ENCODE measurements around the gene AUTS2.

The AUTS2 gene

GRCh38 chr7:70374772-70375533, 776.7 kb downstream of the AUTS2 start:
- Histone ChIP-seq H3K27ac (ENCODE audit: low read depth, low read length) (no peak overlapping the region), H3K9me3 (ENCODE audit: control insufficient read depth, insufficient read depth, low read depth, low read length) (no peaks in the 10 kb centered on the region), H3K4me3 (ENCODE audit: low read depth, low read length) (no peak overlapping the region), H3K4me1 (ENCODE audit: control insufficient read depth, insufficient read depth, low read length) (peaks cover 4% of the 10 kb centered on the region; the same call in 1 of the 2 replicates), H3K9ac (ENCODE audit: low read length) (no peak overlapping the region), H3K27me3 (ENCODE audit: control insufficient read depth, insufficient read depth, low read length) (no peaks in the 10 kb centered on the region), H3K36me3 (ENCODE audit: control insufficient read depth, insufficient read depth, low read length) (no peaks in the 10 kb centered on the region)

GRCh38 chr7:70376561-70377031, 778.3 kb downstream of the AUTS2 start:
- no peak overlapping the region for H3K4me3 ChIP-seq (ENCODE audit: low read depth, low read length)
- no peak overlapping the region for H3K9ac ChIP-seq (ENCODE audit: low read length)
- H3K36me3 ChIP-seq (ENCODE audit: control insufficient read depth, insufficient read depth, low read length), result no peaks in the 10 kb centered on the region
- no peaks in the 10 kb centered on the region for H3K9me3 ChIP-seq (ENCODE audit: control insufficient read depth, insufficient read depth, low read depth, low read length)
- H3K4me1 ChIP-seq (ENCODE audit: control insufficient read depth, insufficient read depth, low read length), result peaks cover 4% of the 10 kb centered on the region; the same call in 1 of the 2 replicates
- H3K27ac ChIP-seq (ENCODE audit: low read depth, low read length), result no peak overlapping the region
- no peaks in the 10 kb centered on the region for H3K27me3 ChIP-seq (ENCODE audit: control insufficient read depth, insufficient read depth, low read length)

DNA sequence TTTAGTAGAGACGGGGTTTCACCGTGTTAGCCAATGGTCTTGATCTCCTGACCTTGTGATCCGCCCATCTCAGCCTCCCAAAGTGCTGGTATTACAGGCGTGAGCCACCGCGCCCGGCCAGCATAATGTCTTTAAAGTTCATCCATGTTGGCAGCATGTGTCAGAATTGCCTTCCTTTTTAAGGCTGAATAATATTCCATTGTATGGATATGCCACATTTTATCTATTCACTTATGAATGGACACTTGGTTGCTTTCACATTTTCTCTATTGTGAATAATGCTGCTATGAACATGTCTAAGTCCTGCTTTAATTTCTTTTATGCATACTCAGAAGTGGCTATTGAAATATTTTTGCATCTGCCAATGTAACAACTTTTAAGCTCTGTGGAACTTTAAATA, 779.7 kb downstream of the AUTS2 start:
- Histone ChIP-seq H3K4me1 (ENCODE audit: control insufficient read depth, insufficient read depth, low read length) (no peaks in the 10 kb centered on the region), H3K9me3 (ENCODE audit: control insufficient read depth, insufficient read depth, low read depth, low read length) (no peaks in the 10 kb centered on the region), H3K36me3 (ENCODE audit: control insufficient read depth, insufficient read depth, low read length) (no peaks in the 10 kb centered on the region), H3K9ac (ENCODE audit: low read length) (no peak overlapping the region), H3K27me3 (ENCODE audit: control insufficient read depth, insufficient read depth, low read length) (no peaks in the 10 kb centered on the region), H3K4me3 (ENCODE audit: low read depth, low read length) (no peak overlapping the region), H3K27ac (ENCODE audit: low read depth, low read length) (no peak overlapping the region)

DNA sequence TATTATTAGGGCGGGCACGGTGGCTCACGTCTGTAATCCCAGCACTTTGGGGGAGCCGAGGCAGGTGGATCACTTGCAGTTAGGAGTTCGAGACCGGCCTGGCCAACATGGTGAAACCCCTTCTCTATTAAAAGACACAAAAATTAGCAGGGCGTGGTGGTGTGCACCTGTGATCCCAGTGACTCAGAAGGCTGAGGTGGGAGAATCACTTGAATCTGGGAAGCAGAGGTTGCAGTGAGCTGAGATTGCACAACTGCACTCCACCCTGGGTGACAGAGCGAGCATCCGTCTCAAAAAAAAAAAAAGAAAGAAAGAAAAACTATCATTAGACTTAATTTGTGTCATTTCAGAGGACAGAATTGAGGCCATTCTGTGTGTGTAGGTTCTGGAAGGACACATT, 780.9 kb downstream of the AUTS2 start:
- Histone ChIP-seq H3K4me1 (ENCODE audit: control insufficient read depth, insufficient read depth, low read length) (no peaks in the 10 kb centered on the region), H3K4me3 (ENCODE audit: low read depth, low read length) (no peak overlapping the region), H3K9me3 (ENCODE audit: control insufficient read depth, insufficient read depth, low read depth, low read length) (no peaks in the 10 kb centered on the region), H3K27me3 (ENCODE audit: control insufficient read depth, insufficient read depth, low read length) (no peaks in the 10 kb centered on the region), H3K27ac (ENCODE audit: low read depth, low read length) (no peak overlapping the region), H3K36me3 (ENCODE audit: control insufficient read depth, insufficient read depth, low read length) (no peaks in the 10 kb centered on the region), H3K9ac (ENCODE audit: low read length) (no peak overlapping the region)

- H3K27ac ChIP-seq (ENCODE audit: low read depth, low read length), result no peak overlapping the region
- no peaks in the 10 kb centered on the region for H3K27me3 ChIP-seq (ENCODE audit: control insufficient read depth, insufficient read depth, low read length)
- no peaks in the 10 kb centered on the region for H3K9me3 ChIP-seq (ENCODE audit: control insufficient read depth, insufficient read depth, low read depth, low read length)
- H3K9ac ChIP-seq (ENCODE audit: low read length), result no peak overlapping the region
- no peak overlapping the region for H3K4me3 ChIP-seq (ENCODE audit: low read depth, low read length)
- H3K36me3 ChIP-seq (ENCODE audit: control insufficient read depth, insufficient read depth, low read length), result no peaks in the 10 kb centered on the region
- H3K4me1 ChIP-seq (ENCODE audit: control insufficient read depth, insufficient read depth, low read length), result no peaks in the 10 kb centered on the region
Measured at GRCh38 chr7:70380421-70381015, 782.2 kb downstream of the AUTS2 start.

DNA sequence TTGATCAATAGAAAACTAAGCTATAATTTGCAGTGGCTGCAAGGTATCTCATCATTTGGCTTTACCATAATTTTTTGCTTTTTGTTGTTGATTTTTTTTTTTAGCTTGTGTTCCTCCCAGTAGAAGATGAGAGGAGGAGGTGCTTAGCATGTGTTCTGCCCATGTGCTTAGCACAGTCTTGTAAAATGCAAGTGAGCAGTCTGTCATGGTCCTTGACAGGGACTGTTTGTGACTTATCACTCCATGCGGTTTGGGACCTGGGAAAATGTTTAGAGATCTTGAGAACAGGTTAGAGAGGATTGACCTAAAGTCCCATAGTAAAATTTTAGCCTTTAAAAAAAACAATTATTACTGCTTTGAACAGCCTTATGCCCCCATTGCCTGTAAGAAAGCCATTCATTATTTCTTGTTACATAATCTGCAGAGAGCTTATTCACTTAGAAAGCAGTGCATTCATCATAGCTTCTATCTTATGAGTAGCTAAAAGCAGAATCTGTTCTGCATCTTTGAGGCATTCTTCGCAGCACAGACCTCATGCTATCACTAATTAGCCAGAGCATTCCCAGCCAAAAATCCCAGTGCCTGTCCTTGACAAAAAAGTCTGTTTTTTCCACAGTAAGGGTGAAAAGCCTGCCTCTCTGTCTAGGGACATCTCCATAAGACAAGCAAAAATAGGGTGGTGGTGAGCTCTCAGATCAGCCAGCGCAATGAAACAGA, 784.9 kb downstream of the AUTS2 start:
- H3K9ac ChIP-seq (ENCODE audit: low read length), result no peak overlapping the region
- H3K36me3 ChIP-seq (ENCODE audit: control insufficient read depth, insufficient read depth, low read length), result no peaks in the 10 kb centered on the region
- H3K27me3 ChIP-seq (ENCODE audit: control insufficient read depth, insufficient read depth, low read length), result no peaks in the 10 kb centered on the region
- H3K4me3 ChIP-seq (ENCODE audit: low read depth, low read length), result no peak overlapping the region
- H3K27ac ChIP-seq (ENCODE audit: low read depth, low read length), result no peak overlapping the region
- H3K9me3 ChIP-seq (ENCODE audit: control insufficient read depth, insufficient read depth, low read depth, low read length), result no peaks in the 10 kb centered on the region
- no peaks in the 10 kb centered on the region for H3K4me1 ChIP-seq (ENCODE audit: control insufficient read depth, insufficient read depth, low read length)

GRCh38 chr7:70384024-70384423, 785.7 kb downstream of the AUTS2 start:
- no peak overlapping the region for H3K4me3 ChIP-seq (ENCODE audit: low read depth, low read length)
- H3K9ac ChIP-seq (ENCODE audit: low read length), result no peak overlapping the region
- H3K9me3 ChIP-seq (ENCODE audit: control insufficient read depth, insufficient read depth, low read depth, low read length), result no peaks in the 10 kb centered on the region
- no peaks in the 10 kb centered on the region for H3K36me3 ChIP-seq (ENCODE audit: control insufficient read depth, insufficient read depth, low read length)
- H3K27ac ChIP-seq (ENCODE audit: low read depth, low read length), result no peak overlapping the region
- H3K27me3 ChIP-seq (ENCODE audit: control insufficient read depth, insufficient read depth, low read length), result no peaks in the 10 kb centered on the region
- H3K4me1 ChIP-seq (ENCODE audit: control insufficient read depth, insufficient read depth, low read length), result no peaks in the 10 kb centered on the region

GRCh38 chr7:70384891-70385290, 786.6 kb downstream of the AUTS2 start:
- Histone ChIP-seq H3K4me3 (ENCODE audit: low read depth, low read length) (no peak overlapping the region), H3K9ac (ENCODE audit: low read length) (no peak overlapping the region), H3K27me3 (ENCODE audit: control insufficient read depth, insufficient read depth, low read length) (no peaks in the 10 kb centered on the region), H3K27ac (ENCODE audit: low read depth, low read length) (no peak overlapping the region), H3K9me3 (ENCODE audit: control insufficient read depth, insufficient read depth, low read depth, low read length) (no peaks in the 10 kb centered on the region), H3K36me3 (ENCODE audit: control insufficient read depth, insufficient read depth, low read length) (no peaks in the 10 kb centered on the region), H3K4me1 (ENCODE audit: control insufficient read depth, insufficient read depth, low read length) (no peaks in the 10 kb centered on the region)

GRCh38 chr7:70387217-70387616, 788.9 kb downstream of the AUTS2 start:
- no peaks in the 10 kb centered on the region for H3K36me3 ChIP-seq (ENCODE audit: control insufficient read depth, insufficient read depth, low read length)
- no peak overlapping the region for H3K27ac ChIP-seq (ENCODE audit: low read depth, low read length)
- H3K4me3 ChIP-seq (ENCODE audit: low read depth, low read length), result no peak overlapping the region
- H3K9me3 ChIP-seq (ENCODE audit: control insufficient read depth, insufficient read depth, low read depth, low read length), result no peaks in the 10 kb centered on the region
- no peaks in the 10 kb centered on the region for H3K27me3 ChIP-seq (ENCODE audit: control insufficient read depth, insufficient read depth, low read length)
- H3K4me1 ChIP-seq (ENCODE audit: control insufficient read depth, insufficient read depth, low read length), result no peaks in the 10 kb centered on the region
- H3K9ac ChIP-seq (ENCODE audit: low read length), result no peak overlapping the region

GRCh38 chr7:70389531-70390151, 791.4 kb downstream of the AUTS2 start:
- no peaks in the 10 kb centered on the region for H3K36me3 ChIP-seq (ENCODE audit: control insufficient read depth, insufficient read depth, low read length)
- H3K4me3 ChIP-seq (ENCODE audit: low read depth, low read length), result no peak overlapping the region
- no peaks in the 10 kb centered on the region for H3K27me3 ChIP-seq (ENCODE audit: control insufficient read depth, insufficient read depth, low read length)
- H3K27ac ChIP-seq (ENCODE audit: low read depth, low read length), result no peak overlapping the region
- no peaks in the 10 kb centered on the region for H3K9me3 ChIP-seq (ENCODE audit: control insufficient read depth, insufficient read depth, low read depth, low read length)
- H3K9ac ChIP-seq (ENCODE audit: low read length), result no peak overlapping the region
- peaks cover 5% of the 10 kb centered on the region for H3K4me1 ChIP-seq (ENCODE audit: control insufficient read depth, insufficient read depth, low read length)

GRCh38 chr7:70390251-70390650, 792.0 kb downstream of the AUTS2 start:
- Histone ChIP-seq H3K4me3 (ENCODE audit: low read depth, low read length) (no peak overlapping the region), H3K4me1 (ENCODE audit: control insufficient read depth, insufficient read depth, low read length) (peaks cover 5% of the 10 kb centered on the region), H3K9me3 (ENCODE audit: control insufficient read depth, insufficient read depth, low read depth, low read length) (no peaks in the 10 kb centered on the region), H3K27ac (ENCODE audit: low read depth, low read length) (no peak overlapping the region), H3K36me3 (ENCODE audit: control insufficient read depth, insufficient read depth, low read length) (no peaks in the 10 kb centered on the region), H3K27me3 (ENCODE audit: control insufficient read depth, insufficient read depth, low read length) (no peaks in the 10 kb centered on the region), H3K9ac (ENCODE audit: low read length) (no peak overlapping the region)
